ENCODE measurements around the gene TUT4.

The TUT4 gene

GRCh38 chr1:52477876-52478275, 75.0 kb downstream of the TUT4 start:
- TF ChIP-seq YY1 (IDR thresholded peaks at IDR 0.05; ENCODE audit: low read depth) (no peak), ZBTB7A (IDR thresholded peaks at IDR 0.05; ENCODE audit: low read depth) (no peak), EP300 (IDR thresholded peaks at IDR 0.05; ENCODE audit: borderline replicate concordance) (no peak), TCF12 (IDR thresholded peaks at IDR 0.05; ENCODE audit: low read depth) (no peak), FOXM1 (IDR thresholded peaks at IDR 0.05; ENCODE audit: borderline replicate concordance, low read depth) (no peak), TEAD4 (IDR thresholded peaks at IDR 0.05) (peak; percentile 52; the same call in 1 of the 2 replicates)
- TF ChIP-seq, protein P1, sequence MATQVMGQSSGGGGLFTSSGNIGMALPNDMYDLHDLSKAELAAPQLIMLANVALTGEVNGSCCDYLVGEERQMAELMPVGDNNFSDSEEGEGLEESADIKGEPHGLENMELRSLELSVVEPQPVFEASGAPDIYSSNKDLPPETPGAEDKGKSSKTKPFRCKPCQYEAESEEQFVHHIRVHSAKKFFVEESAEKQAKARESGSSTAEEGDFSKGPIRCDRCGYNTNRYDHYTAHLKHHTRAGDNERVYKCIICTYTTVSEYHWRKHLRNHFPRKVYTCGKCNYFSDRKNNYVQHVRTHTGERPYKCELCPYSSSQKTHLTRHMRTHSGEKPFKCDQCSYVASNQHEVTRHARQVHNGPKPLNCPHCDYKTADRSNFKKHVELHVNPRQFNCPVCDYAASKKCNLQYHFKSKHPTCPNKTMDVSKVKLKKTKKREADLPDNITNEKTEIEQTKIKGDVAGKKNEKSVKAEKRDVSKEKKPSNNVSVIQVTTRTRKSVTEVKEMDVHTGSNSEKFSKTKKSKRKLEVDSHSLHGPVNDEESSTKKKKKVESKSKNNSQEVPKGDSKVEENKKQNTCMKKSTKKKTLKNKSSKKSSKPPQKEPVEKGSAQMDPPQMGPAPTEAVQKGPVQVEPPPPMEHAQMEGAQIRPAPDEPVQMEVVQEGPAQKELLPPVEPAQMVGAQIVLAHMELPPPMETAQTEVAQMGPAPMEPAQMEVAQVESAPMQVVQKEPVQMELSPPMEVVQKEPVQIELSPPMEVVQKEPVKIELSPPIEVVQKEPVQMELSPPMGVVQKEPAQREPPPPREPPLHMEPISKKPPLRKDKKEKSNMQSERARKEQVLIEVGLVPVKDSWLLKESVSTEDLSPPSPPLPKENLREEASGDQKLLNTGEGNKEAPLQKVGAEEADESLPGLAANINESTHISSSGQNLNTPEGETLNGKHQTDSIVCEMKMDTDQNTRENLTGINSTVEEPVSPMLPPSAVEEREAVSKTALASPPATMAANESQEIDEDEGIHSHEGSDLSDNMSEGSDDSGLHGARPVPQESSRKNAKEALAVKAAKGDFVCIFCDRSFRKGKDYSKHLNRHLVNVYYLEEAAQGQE (IDR thresholded peaks at IDR 0.05; ENCODE audit: low read depth), result no peak

- TF ChIP-seq EGR1 (IDR thresholded peaks at IDR 0.05) (no peak), EP300 (IDR thresholded peaks at IDR 0.05; ENCODE audit: borderline replicate concordance) (no peak), ZBTB7A (IDR thresholded peaks at IDR 0.05; ENCODE audit: low read depth) (no peak), MAX (IDR thresholded peaks at IDR 0.05) (no peak), TAF1 (IDR thresholded peaks at IDR 0.05; ENCODE audit: low read depth) (no peak), YY1 (IDR thresholded peaks at IDR 0.05; ENCODE audit: low read depth) (no peak), RAD21 (IDR thresholded peaks at IDR 0.05; ENCODE audit: low read depth) (no peak), TEAD4 (IDR thresholded peaks at IDR 0.05) (no peak), TCF12 (IDR thresholded peaks at IDR 0.05; ENCODE audit: low read depth) (no peak), FOXM1 (IDR thresholded peaks at IDR 0.05; ENCODE audit: borderline replicate concordance, low read depth) (no peak), CREB1 (IDR thresholded peaks at IDR 0.05; ENCODE audit: low read depth) (no peak)
- TF ChIP-seq, protein P1 (IDR thresholded peaks at IDR 0.05; ENCODE audit: low read depth), result no peak
- TF ChIP-seq, protein P2, sequence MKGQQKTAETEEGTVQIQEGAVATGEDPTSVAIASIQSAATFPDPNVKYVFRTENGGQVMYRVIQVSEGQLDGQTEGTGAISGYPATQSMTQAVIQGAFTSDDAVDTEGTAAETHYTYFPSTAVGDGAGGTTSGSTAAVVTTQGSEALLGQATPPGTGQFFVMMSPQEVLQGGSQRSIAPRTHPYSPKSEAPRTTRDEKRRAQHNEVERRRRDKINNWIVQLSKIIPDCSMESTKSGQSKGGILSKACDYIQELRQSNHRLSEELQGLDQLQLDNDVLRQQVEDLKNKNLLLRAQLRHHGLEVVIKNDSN (IDR thresholded peaks at IDR 0.05), result no peak
These were observed 75.9 kb downstream of the TUT4 start for GRCh38 chr1:52476943-52477342.

- TF ChIP-seq TAF1 (IDR thresholded peaks at IDR 0.05; ENCODE audit: low read depth) (no peak), TEAD4 (IDR thresholded peaks at IDR 0.05) (no peak), FOXM1 (IDR thresholded peaks at IDR 0.05; ENCODE audit: borderline replicate concordance, low read depth) (no peak), MAX (IDR thresholded peaks at IDR 0.05) (no peak), TCF12 (IDR thresholded peaks at IDR 0.05; ENCODE audit: low read depth) (no peak), YY1 (IDR thresholded peaks at IDR 0.05; ENCODE audit: low read depth) (no peak), ZBTB7A (IDR thresholded peaks at IDR 0.05; ENCODE audit: low read depth) (no peak), EGR1 (IDR thresholded peaks at IDR 0.05) (no peak), CREB1 (IDR thresholded peaks at IDR 0.05; ENCODE audit: low read depth) (no peak), CEBPB (IDR thresholded peaks at IDR 0.05) (no peak), EP300 (IDR thresholded peaks at IDR 0.05; ENCODE audit: borderline replicate concordance) (no peak), NFIC (IDR thresholded peaks at IDR 0.05) (no peak), RAD21 (IDR thresholded peaks at IDR 0.05; ENCODE audit: low read depth) (no peak)
- TF ChIP-seq, protein P2 (IDR thresholded peaks at IDR 0.05), result no peak
- TF ChIP-seq, protein P1 (IDR thresholded peaks at IDR 0.05; ENCODE audit: low read depth), result no peak
These were observed 78.1 kb downstream of the TUT4 start for GRCh38 chr1:52474807-52475206.

- TF ChIP-seq TCF12 (IDR thresholded peaks at IDR 0.05; ENCODE audit: low read depth) (no peak), NFIC (IDR thresholded peaks at IDR 0.05) (no peak), EP300 (IDR thresholded peaks at IDR 0.05; ENCODE audit: borderline replicate concordance) (no peak), EGR1 (IDR thresholded peaks at IDR 0.05) (no peak), TAF1 (IDR thresholded peaks at IDR 0.05; ENCODE audit: low read depth) (no peak), RAD21 (IDR thresholded peaks at IDR 0.05; ENCODE audit: low read depth) (no peak), CREB1 (IDR thresholded peaks at IDR 0.05; ENCODE audit: low read depth) (no peak), MAX (IDR thresholded peaks at IDR 0.05) (no peak), YY1 (IDR thresholded peaks at IDR 0.05; ENCODE audit: low read depth) (no peak), CEBPB (IDR thresholded peaks at IDR 0.05) (no peak), TEAD4 (IDR thresholded peaks at IDR 0.05) (no peak), FOXM1 (IDR thresholded peaks at IDR 0.05; ENCODE audit: borderline replicate concordance, low read depth) (no peak), ZBTB7A (IDR thresholded peaks at IDR 0.05; ENCODE audit: low read depth) (no peak)
- TF ChIP-seq, protein P2 (IDR thresholded peaks at IDR 0.05), result no peak
These were observed 79.9 kb downstream of the TUT4 start for GRCh38 chr1:52473039-52473438.
